Spinal cord (tissue), 10 donors: Measurements from ENCODE around the gene OR1K1. TPM values are rescaled to one million over a fixed set of nuclear protein-coding genes. Genes with fewer than 3 reads are reported as not detected.
"Not testable (repeated sequence)": the region's sequence is repeated elsewhere in the genome, so short reads cannot be mapped to it uniquely, and the experiment has no call there.

ENCODE experiments used
- DNase-seq, 6 donors: peaks; one replicate each; pipeline versions ENCODE4 v3.0.0 to v3.0.0-alpha.2; 2013 to 2015; ENCODE audit warnings: low spot score in 6 of 6, low read depth in 4 of 6
- H3K27ac ChIP-seq: one replicate; pipeline ENCODE4 v1.5.1; 2013; ENCODE audit warnings: low read depth, low read length, control low read depth
- H3K27me3 ChIP-seq: one replicate; pipeline ENCODE4 v1.6.1; 2013; ENCODE audit warnings: low read length; ENCODE audit not compliant: control insufficient read depth, insufficient read depth
- H3K36me3 ChIP-seq: one replicate; pipeline ENCODE4 v1.6.1; 2013; ENCODE audit warnings: low read length; ENCODE audit not compliant: control insufficient read depth, insufficient read depth
- H3K4me1 ChIP-seq: one replicate; pipeline ENCODE4 v1.6.1; 2013; ENCODE audit warnings: low read length; ENCODE audit not compliant: control insufficient read depth, insufficient read depth
- H3K4me3 ChIP-seq: one replicate; pipeline ENCODE4 v1.5.1; 2013; ENCODE audit warnings: low read depth, low read length, control low read depth
- H3K9me3 ChIP-seq: one replicate; pipeline ENCODE4 v1.6.1; 2013; ENCODE audit warnings: low read length; ENCODE audit not compliant: control insufficient read depth, insufficient read depth
- WGBS: methylation state at CpG from one replicate; pipeline ENCODE4 v1.1.5; 2013; ENCODE audit warnings: missing lambda C conversion rate; ENCODE audit not compliant: insufficient coverage; 5-methylcytosine and 5-hydroxymethylcytosine counted together
- polyA plus RNA-seq, 2 donors: library from polyadenylated mRNA; unstranded; fragments of 120-200 nt; gene quantifications; one replicate each; pipeline ENCODE4 v1.2.1, GENCODE V29; 2013; ENCODE audit not compliant: insufficient read length in 2 of 2
- total RNA-seq, 2 donors: library from RNA; depleted of rRNA in 1 of 2; stranded (reverse); fragments of 120-200 nt in 1 of 2; fragments of >200 nt in 1 of 2; gene quantifications; one replicate each; pipeline versions ENCODE4 v1.2.3 to v1.2.4, GENCODE V29; 2013 to 2014
- donor health status: healthy.

Gene OR1K1
- total and polyA plus RNA-seq, 4 donors: not detected

GRCh38 chr9:122822056-122822455 is 22.1 kb downstream of the OR1K1 start:
- Histone ChIP-seq H3K9me3 (no peaks in the 10 kb centered on the region), H3K4me1 (peaks cover 7% of the 10 kb centered on the region), H3K27me3 (no peaks in the 10 kb centered on the region), H3K4me3 (no peak overlapping the region), H3K27ac (no peak overlapping the region), H3K36me3 (peaks cover 29% of the 10 kb centered on the region)
- 100% methylated on average over 3 of the region's 6 CpGs for WGBS
- DNase-seq: no peak

GRCh38 chr9:122822938-122823337 is 23.0 kb downstream of the OR1K1 start:
- Histone ChIP-seq H3K9me3 (no peaks in the 10 kb centered on the region), H3K4me1 (peaks cover 15% of the 10 kb centered on the region), H3K27me3 (no peaks in the 10 kb centered on the region), H3K4me3 (no peak overlapping the region), H3K36me3 (peaks cover 24% of the 10 kb centered on the region), H3K27ac (no peak overlapping the region)
- 82% methylated on average over 3 of the region's 4 CpGs for WGBS
- DNase-seq: no peak

- DNase-seq: peak in 1 of 6 donors; percentile 41
- H3K27ac ChIP-seq: peak overlapping the region; percentile 94
- no peaks in the 10 kb centered on the region for H3K27me3 ChIP-seq
- WGBS: 0% methylated on average over 8 of the region's 8 CpGs
- H3K9me3 ChIP-seq: no peaks in the 10 kb centered on the region
- H3K4me3 ChIP-seq: peak overlapping the region; percentile 90
- peaks cover 20% of the 10 kb centered on the region for H3K4me1 ChIP-seq
- peaks cover 11% of the 10 kb centered on the region for H3K36me3 ChIP-seq
Measured at GRCh38 chr9:122827761-122828093, 27.8 kb downstream of the OR1K1 start.

DNA sequence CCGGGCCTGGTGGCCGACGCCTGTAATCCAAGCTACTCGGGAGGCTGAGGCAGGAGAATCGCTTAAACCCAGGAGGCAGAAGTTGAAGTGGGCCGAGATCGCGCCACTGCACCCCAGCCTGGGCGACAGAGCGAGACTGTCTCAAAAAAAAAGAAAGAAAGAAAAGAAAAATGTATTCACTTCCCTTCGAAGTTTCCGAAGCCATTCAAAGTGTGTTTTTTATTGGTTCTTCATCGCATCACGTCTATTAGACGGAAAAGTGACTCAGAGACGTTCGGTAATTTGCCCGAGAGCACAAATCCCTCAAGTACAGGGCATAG is 29.0 kb downstream of the OR1K1 start:
- Histone ChIP-seq H3K4me3 (peak overlapping the region; percentile 90), H3K4me1 (peaks cover 20% of the 10 kb centered on the region), H3K27ac (peak overlapping the region; percentile 94)
- H3K9me3 ChIP-seq, H3K36me3 ChIP-seq, H3K27me3 ChIP-seq, DNase-seq: not testable (repeated sequence)
- WGBS: 64% methylated on average over 12 of the region's 18 CpGs

GRCh38 chr9:122832194-122832593 is 32.3 kb downstream of the OR1K1 start:
- H3K27me3 ChIP-seq: no peaks in the 10 kb centered on the region
- no peak for DNase-seq
- H3K9me3 ChIP-seq: no peaks in the 10 kb centered on the region
- H3K4me3 ChIP-seq: no peak overlapping the region
- no CpG with 5 or more reads among the region's 3 CpGs for WGBS
- H3K27ac ChIP-seq: no peak overlapping the region
- H3K36me3 ChIP-seq: no peaks in the 10 kb centered on the region
- peaks cover 12% of the 10 kb centered on the region for H3K4me1 ChIP-seq

GRCh38 chr9:122835313-122835731 is 35.4 kb downstream of the OR1K1 start:
- no peak overlapping the region for H3K4me3 ChIP-seq
- DNase-seq: peak in 1 of 6 donors; percentile 67
- no peaks in the 10 kb centered on the region for H3K9me3 ChIP-seq
- no peaks in the 10 kb centered on the region for H3K4me1 ChIP-seq
- H3K27ac ChIP-seq: no peak overlapping the region
- 62% methylated on average over 2 of the region's 4 CpGs for WGBS
- H3K36me3 ChIP-seq: no peaks in the 10 kb centered on the region
- no peaks in the 10 kb centered on the region for H3K27me3 ChIP-seq

- Histone ChIP-seq H3K4me1 (no peaks in the 10 kb centered on the region), H3K4me3 (no peak overlapping the region), H3K36me3 (no peaks in the 10 kb centered on the region), H3K9me3 (no peaks in the 10 kb centered on the region), H3K27ac (no peak overlapping the region), H3K27me3 (no peaks in the 10 kb centered on the region)
- no peak for DNase-seq
- 94% methylated on average over 13 of the region's 14 CpGs for WGBS
Measured at GRCh38 chr9:122837266-122837850, 37.4 kb downstream of the OR1K1 start.

DNA sequence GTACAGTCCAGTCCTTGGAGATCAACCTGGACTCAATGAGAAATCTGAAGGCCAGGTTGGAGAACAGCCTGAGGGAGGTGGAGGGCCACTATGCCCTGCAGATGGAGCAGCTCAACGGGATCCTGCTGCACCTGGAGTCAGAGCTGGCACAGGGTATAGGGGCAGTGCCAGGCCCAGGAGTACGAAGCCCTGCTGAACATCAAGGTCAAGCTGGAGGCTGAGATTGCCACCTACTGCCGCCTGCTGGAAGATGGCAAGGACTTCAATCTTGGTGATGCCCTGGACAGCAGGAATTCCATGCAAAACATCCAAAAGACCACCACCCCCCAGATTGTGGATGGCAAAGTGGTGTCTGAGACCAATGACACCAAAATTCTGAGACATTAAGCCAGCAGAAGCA is 38.5 kb downstream of the OR1K1 start:
- not testable (repeated sequence) for H3K27ac ChIP-seq, H3K9me3 ChIP-seq, DNase-seq, H3K36me3 ChIP-seq, H3K27me3 ChIP-seq, H3K4me1 ChIP-seq, H3K4me3 ChIP-seq
- WGBS: 75% methylated on average over 3 of the region's 3 CpGs

DNA sequence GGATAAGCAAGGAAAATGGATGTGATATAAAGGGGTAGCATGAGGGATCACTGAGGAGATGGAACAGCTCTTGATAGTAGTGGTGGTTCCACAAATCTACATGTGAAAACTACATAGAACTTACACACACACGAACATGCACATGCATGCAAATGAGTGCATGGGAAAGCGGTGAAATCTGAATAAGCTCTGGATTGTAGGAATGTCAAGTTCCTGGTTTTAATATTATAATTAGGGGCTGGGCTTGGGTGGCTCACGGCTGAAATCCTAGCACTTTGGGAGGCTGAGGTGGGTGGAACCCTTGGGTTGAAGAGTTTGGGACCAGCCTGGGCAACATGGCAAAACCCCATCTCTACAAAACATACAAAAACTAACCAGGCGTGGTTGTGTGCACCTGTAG is 41.6 kb downstream of the OR1K1 start:
- H3K9me3 ChIP-seq: no peaks in the 10 kb centered on the region
- no CpG with 5 or more reads among the region's 4 CpGs for WGBS
- no peak overlapping the region for H3K4me3 ChIP-seq
- no peaks in the 10 kb centered on the region for H3K27me3 ChIP-seq
- no peaks in the 10 kb centered on the region for H3K4me1 ChIP-seq
- no peak overlapping the region for H3K27ac ChIP-seq
- DNase-seq: no peak
- no peaks in the 10 kb centered on the region for H3K36me3 ChIP-seq

DNA sequence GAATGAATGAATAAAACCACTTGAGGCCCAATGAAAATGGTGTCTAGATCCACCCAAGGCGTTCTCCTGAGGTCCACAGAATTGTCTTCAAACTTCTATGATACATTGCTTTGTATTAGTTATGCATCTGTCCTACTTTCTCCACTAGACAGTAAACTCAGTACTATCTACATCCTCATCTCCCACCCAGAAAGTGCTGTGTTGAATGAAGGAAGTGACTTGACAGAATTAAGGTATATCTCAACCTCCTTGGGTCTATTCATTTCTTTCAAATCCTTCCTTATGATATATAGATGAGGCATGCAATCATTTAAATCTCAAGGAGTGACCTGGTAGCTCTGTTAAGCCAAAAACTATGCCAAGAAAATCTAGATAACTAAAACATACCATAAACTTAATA is 44.2 kb downstream of the OR1K1 start:
- Histone ChIP-seq H3K9me3 (no peaks in the 10 kb centered on the region), H3K4me1 (no peaks in the 10 kb centered on the region), H3K4me3 (no peak overlapping the region), H3K36me3 (no peaks in the 10 kb centered on the region), H3K27me3 (no peaks in the 10 kb centered on the region), H3K27ac (no peak overlapping the region)
- no CpG with 5 or more reads among the region's 1 CpG for WGBS
- no peak for DNase-seq
